GM23338 (cell line): ENCODE measurements around the gene ATP4A. TPM values are rescaled to one million over a fixed set of nuclear protein-coding genes. Genes with fewer than 3 reads are reported as not detected.

Experiments
- ATAC-seq: fragments of 200-7000 bp; cut with Tn5 transposase; 3 replicates; pipeline ENCODE4 v1.9.1; 2020
- DNase-seq: peaks from one replicate; pipeline ENCODE4 v3.0.0-alpha.2; 2015; ENCODE audit warnings: low spot score
- H2AFZ ChIP-seq: fragments of 200-600 bp; sonication (generic); 2 replicates; pipeline ENCODE4 v1.8.0; 2016; ENCODE audit warnings: antibody characterized with exemption, mild to moderate bottlenecking, moderate library complexity
- H3F3A ChIP-seq: fragments of 200-600 bp; sonication (generic); replicated peaks from 2 replicates; pipeline ENCODE4 v1.8.0; 2017; ENCODE audit warnings: antibody characterized with exemption, mixed run types, low read depth
- H3K27ac ChIP-seq: fragments of 200-600 bp; sonication (generic); 2 replicates; pipeline ENCODE4 v1.6.1; 2016; ENCODE audit warnings: low read depth
- H3K27me3 ChIP-seq: fragments of 200-600 bp; sonication (generic); 2 replicates; pipeline ENCODE4 v1.8.0; 2016; ENCODE audit warnings: mild to moderate bottlenecking, mixed run types, moderate library complexity; ENCODE audit not compliant: insufficient read depth
- H3K36me3 ChIP-seq: fragments of 200-600 bp; sonication (generic); 2 replicates; pipeline ENCODE4 v1.8.0; 2016; ENCODE audit warnings: mild to moderate bottlenecking; ENCODE audit not compliant: insufficient read depth
- H3K4me1 ChIP-seq: fragments of 200-600 bp; sonication (generic); 2 replicates; pipeline ENCODE4 v1.8.0; 2016; ENCODE audit warnings: mild to moderate bottlenecking, moderate library complexity; ENCODE audit not compliant: insufficient read depth
- H3K4me2 ChIP-seq: fragments of 200-600 bp; sonication (generic); 2 replicates; pipeline ENCODE4 v1.7.1; 2017; ENCODE audit warnings: mixed run types
- H3K4me3 ChIP-seq: fragments of 200-600 bp; sonication (generic); 2 replicates; pipeline ENCODE4 v1.6.1; 2016; ENCODE audit warnings: mixed run types
- H3K79me2 ChIP-seq: fragments of 200-600 bp; sonication (generic); replicated peaks from 2 replicates; pipeline ENCODE4 v1.8.0; 2017; ENCODE audit warnings: mild to moderate bottlenecking; ENCODE audit not compliant: insufficient read depth
- H3K9me2 ChIP-seq: fragments of 200-600 bp; sonication (generic); 2 replicates; pipeline ENCODE4 v1.8.0; 2017; ENCODE audit not compliant: insufficient read depth
- H4K20me1 ChIP-seq: fragments of 200-600 bp; sonication (generic); replicated peaks from 2 replicates; pipeline ENCODE4 v1.8.0; 2017; ENCODE audit warnings: mild to moderate bottlenecking; ENCODE audit not compliant: insufficient read depth
- H3K27ac Mint-ChIP-seq: 2 replicates; pipeline ENCODE4 v1.8.0; 2020; ENCODE audit warnings: inconsistent platforms, mild to moderate bottlenecking, moderate library complexity, mixed read lengths
- H3K27me3 Mint-ChIP-seq: 3 replicates; pipeline ENCODE4 v1.8.0; 2022; ENCODE audit warnings: low read depth, mild to moderate bottlenecking, moderate library complexity, mixed read lengths, inconsistent platforms; ENCODE audit not compliant: insufficient read depth, poor library complexity
- H3K36me3 Mint-ChIP-seq: 3 replicates; pipeline ENCODE4 v1.8.0; 2021; ENCODE audit warnings: low read depth, mild to moderate bottlenecking, inconsistent platforms, moderate library complexity, mixed read lengths
- H3K4me1 Mint-ChIP-seq: 3 replicates; pipeline ENCODE4 v1.8.0; 2020; ENCODE audit warnings: mild to moderate bottlenecking, inconsistent platforms, mixed read lengths
- H3K4me3 Mint-ChIP-seq: 3 replicates; pipeline ENCODE4 v1.8.0; 2021; ENCODE audit warnings: moderate library complexity, mild to moderate bottlenecking, inconsistent platforms, mixed read lengths
- H3K9me3 Mint-ChIP-seq: 3 replicates; pipeline ENCODE4 v1.8.0; 2020; ENCODE audit warnings: moderate library complexity, mild to moderate bottlenecking, inconsistent platforms, mixed read lengths
- CREB1 ChIP-seq: fragments of 250-450 bp; sonication (Bioruptor Pico); IDR thresholded peaks from 2 replicates; pipeline ENCODE4 v1.5.0; 2020; ENCODE audit warnings: low read depth, mild to moderate bottlenecking, moderate library complexity
- EZH2 ChIP-seq: fragments of 200-600 bp; sonication (generic); IDR thresholded peaks from one replicate; pipeline ENCODE4 v1.8.0; 2017; ENCODE audit warnings: antibody characterized with exemption, mild to moderate bottlenecking, low read depth; ENCODE audit not compliant: unreplicated experiment
- NANOG ChIP-seq: IDR thresholded peaks from 2 replicates; pipeline ENCODE4 v1.6.1; 2016; ENCODE audit warnings: antibody characterized with exemption, borderline replicate concordance
- POLR2AphosphoS5 ChIP-seq: IDR thresholded peaks from 2 replicates; pipeline ENCODE4 v1.6.1; 2016; ENCODE audit warnings: antibody characterized with exemption, low read depth
- STAT1 ChIP-seq: IDR thresholded peaks from one replicate; pipeline ENCODE4 v1.6.1; 2016; ENCODE audit warnings: antibody characterized with exemption; ENCODE audit not compliant: unreplicated experiment
- ZNF114 ChIP-seq: fragments of 250-450 bp; sonication (Bioruptor Pico); IDR thresholded peaks from 2 replicates; pipeline ENCODE4 v1.5.0; 2020; ENCODE audit warnings: mild to moderate bottlenecking, moderate library complexity
- ZNF331 ChIP-seq: fragments of 250-450 bp; sonication (Bioruptor Pico); IDR thresholded peaks from 2 replicates; pipeline ENCODE4 v1.5.0; 2020; ENCODE audit warnings: low read depth, mild to moderate bottlenecking, moderate library complexity
- ZNF462 ChIP-seq: fragments of 250-450 bp; sonication (Bioruptor Pico); IDR thresholded peaks from 2 replicates; pipeline ENCODE4 v1.5.0; 2020; ENCODE audit warnings: mild to moderate bottlenecking, moderate library complexity
- polyA plus RNA-seq: library from polyadenylated mRNA; unstranded; fragments of >200 nt; fragmentation: Nextera tagmentation; extraction: Ambion mirVana; gene quantifications from 2 replicates; pipeline ENCODE4 v1.2.1, GENCODE V29; 2016
- total RNA-seq: library from RNA; depleted of rRNA; stranded (reverse); fragments of >200 nt; shearing (Covaris generic); gene quantifications from 2 replicates; pipeline ENCODE4 v1.2.3, GENCODE V29; 2014
- TF ChIP-seq, protein P1 (sequence below), 2 experiments: fragments of 200-600 bp in 1 of 2; sonication (generic) in 1 of 2; conservative IDR thresholded peaks; 2 replicates each; pipeline versions ENCODE4 v1.5.1 to v1.6.1; 2016 to 2017; ENCODE audit warnings: antibody characterized with exemption in 2 of 2, low read depth in 2 of 2, mild to moderate bottlenecking in 2 of 2, moderate library complexity in 1 of 2
- TF ChIP-seq, protein P2 (sequence below): IDR thresholded peaks from one replicate; pipeline ENCODE4 v1.6.1; 2018; ENCODE audit warnings: antibody characterized with exemption; ENCODE audit not compliant: unreplicated experiment

ATP4A gene
- total and polyA plus RNA-seq, 2 experiments from 2014 or later, result 0.61 to 0.63 TPM

DNA sequence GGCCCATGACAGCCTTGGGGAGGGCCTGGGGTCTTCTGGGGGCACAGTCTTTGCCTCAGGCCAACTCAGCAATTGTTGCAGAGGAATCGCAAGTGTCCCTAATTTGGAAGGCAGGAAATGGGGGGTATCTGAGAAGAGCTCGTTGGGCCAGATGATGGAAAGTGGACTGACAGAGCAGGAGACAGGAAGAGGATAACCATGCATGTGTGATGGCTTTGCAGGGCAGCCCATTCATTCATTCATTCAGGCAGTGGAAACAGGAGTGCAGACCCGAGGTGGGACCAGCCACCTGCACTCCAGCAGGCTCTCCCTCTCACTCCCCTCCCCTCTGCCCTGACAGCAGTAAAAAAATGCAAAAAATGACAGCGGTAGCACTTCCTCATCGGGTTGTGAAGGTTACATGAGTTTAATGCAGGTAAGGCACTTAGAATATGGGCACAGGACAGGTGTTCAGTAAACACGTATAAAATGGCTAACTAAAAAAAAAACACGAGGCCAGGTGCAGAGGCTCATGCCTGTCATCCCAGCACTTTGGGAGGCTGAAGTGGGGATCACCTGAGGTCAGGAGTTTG, 23.0 kb downstream of the ATP4A start:
- TF ChIP-seq POLR2AphosphoS5, result no peak
- TF ChIP-seq, protein P1, sequence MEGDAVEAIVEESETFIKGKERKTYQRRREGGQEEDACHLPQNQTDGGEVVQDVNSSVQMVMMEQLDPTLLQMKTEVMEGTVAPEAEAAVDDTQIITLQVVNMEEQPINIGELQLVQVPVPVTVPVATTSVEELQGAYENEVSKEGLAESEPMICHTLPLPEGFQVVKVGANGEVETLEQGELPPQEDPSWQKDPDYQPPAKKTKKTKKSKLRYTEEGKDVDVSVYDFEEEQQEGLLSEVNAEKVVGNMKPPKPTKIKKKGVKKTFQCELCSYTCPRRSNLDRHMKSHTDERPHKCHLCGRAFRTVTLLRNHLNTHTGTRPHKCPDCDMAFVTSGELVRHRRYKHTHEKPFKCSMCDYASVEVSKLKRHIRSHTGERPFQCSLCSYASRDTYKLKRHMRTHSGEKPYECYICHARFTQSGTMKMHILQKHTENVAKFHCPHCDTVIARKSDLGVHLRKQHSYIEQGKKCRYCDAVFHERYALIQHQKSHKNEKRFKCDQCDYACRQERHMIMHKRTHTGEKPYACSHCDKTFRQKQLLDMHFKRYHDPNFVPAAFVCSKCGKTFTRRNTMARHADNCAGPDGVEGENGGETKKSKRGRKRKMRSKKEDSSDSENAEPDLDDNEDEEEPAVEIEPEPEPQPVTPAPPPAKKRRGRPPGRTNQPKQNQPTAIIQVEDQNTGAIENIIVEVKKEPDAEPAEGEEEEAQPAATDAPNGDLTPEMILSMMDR (conservative IDR thresholded peaks at IDR 0.05; ENCODE audit: low read depth in 2 of 2), result no peak
- TF ChIP-seq EZH2, result no peak
- TF ChIP-seq ZNF331 (CRISPR knock-in tag), result no peak
- no peak for TF ChIP-seq ZNF462 (CRISPR knock-in tag)
- no peak for TF ChIP-seq NANOG
- TF ChIP-seq, protein P2, sequence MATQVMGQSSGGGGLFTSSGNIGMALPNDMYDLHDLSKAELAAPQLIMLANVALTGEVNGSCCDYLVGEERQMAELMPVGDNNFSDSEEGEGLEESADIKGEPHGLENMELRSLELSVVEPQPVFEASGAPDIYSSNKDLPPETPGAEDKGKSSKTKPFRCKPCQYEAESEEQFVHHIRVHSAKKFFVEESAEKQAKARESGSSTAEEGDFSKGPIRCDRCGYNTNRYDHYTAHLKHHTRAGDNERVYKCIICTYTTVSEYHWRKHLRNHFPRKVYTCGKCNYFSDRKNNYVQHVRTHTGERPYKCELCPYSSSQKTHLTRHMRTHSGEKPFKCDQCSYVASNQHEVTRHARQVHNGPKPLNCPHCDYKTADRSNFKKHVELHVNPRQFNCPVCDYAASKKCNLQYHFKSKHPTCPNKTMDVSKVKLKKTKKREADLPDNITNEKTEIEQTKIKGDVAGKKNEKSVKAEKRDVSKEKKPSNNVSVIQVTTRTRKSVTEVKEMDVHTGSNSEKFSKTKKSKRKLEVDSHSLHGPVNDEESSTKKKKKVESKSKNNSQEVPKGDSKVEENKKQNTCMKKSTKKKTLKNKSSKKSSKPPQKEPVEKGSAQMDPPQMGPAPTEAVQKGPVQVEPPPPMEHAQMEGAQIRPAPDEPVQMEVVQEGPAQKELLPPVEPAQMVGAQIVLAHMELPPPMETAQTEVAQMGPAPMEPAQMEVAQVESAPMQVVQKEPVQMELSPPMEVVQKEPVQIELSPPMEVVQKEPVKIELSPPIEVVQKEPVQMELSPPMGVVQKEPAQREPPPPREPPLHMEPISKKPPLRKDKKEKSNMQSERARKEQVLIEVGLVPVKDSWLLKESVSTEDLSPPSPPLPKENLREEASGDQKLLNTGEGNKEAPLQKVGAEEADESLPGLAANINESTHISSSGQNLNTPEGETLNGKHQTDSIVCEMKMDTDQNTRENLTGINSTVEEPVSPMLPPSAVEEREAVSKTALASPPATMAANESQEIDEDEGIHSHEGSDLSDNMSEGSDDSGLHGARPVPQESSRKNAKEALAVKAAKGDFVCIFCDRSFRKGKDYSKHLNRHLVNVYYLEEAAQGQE, result no peak
- no peak for TF ChIP-seq STAT1
- no peak for TF ChIP-seq ZNF114
- TF ChIP-seq CREB1 (CRISPR knock-in tag), result no peak
- no peak overlapping the region for H3K27ac Mint-ChIP-seq
- Histone ChIP-seq H3F3A (0 out of 2 replicates have a peak, but pooled peaks cover 7% of the 10 kb centered on the region), H4K20me1 (no peaks in the 10 kb centered on the region; the same call in 1 of the 2 replicates), H3K4me2 (no peak overlapping the region), H3K79me2 (peaks cover 13% of the 10 kb centered on the region), H3K27ac (no peak overlapping the region), H3K4me1 (peaks cover 16% of the 10 kb centered on the region), H3K4me3 (no peak overlapping the region), H3K36me3 (peaks cover 7% of the 10 kb centered on the region; the same call in 1 of the 2 replicates), H3K27me3 (no peaks in the 10 kb centered on the region), H3K9me2 (no peaks in the 10 kb centered on the region), H2AFZ (no peak overlapping the region)
- ATAC-seq (no peak), DNase-seq (no peak)
- peaks cover 6% of the 10 kb centered on the region for H3K27me3 Mint-ChIP-seq
- no peak overlapping the region for H3K4me3 Mint-ChIP-seq
- no peaks in the 10 kb centered on the region for H3K9me3 Mint-ChIP-seq
- peaks cover 32% of the 10 kb centered on the region; the same call in 2 of the 3 replicates for H3K4me1 Mint-ChIP-seq
- peaks cover 43% of the 10 kb centered on the region for H3K36me3 Mint-ChIP-seq
